Right atrium auricular region (tissue), 2 donors: ENCODE data around the gene USP50. TPM values are rescaled to one million over a fixed set of nuclear protein-coding genes. Genes with fewer than 3 reads are reported as not detected.

Experiments used
- DNase-seq: peaks from one replicate; pipeline ENCODE4 v3.0.0-alpha.2; 2019; ENCODE audit warnings: low spot score
- H3K27ac ChIP-seq, 2 donors: fragments of 200-600 bp; sonication (generic); 1 replicate in 1 of 2; 2 replicates in 1 of 2; pipeline ENCODE4 v1.5.1; 2016 to 2019
- H3K27me3 ChIP-seq, 2 donors: fragments of 200-600 bp; sonication (generic); one replicate each; pipeline versions ENCODE4 v1.5.1 to v1.6.0; 2017 to 2019
- H3K36me3 ChIP-seq: fragments of 200-600 bp; sonication (generic); one replicate; pipeline ENCODE4 v1.5.1; 2016
- H3K4me1 ChIP-seq, 2 donors: fragments of 200-600 bp; sonication (generic); one replicate each; pipeline versions ENCODE4 v1.5.1 to v1.6.0; 2017 to 2019
- H3K4me3 ChIP-seq, 2 donors: fragments of 200-600 bp; sonication (generic); 1 replicate in 1 of 2; 2 replicates in 1 of 2; pipeline ENCODE4 v1.5.1; 2017 to 2019; ENCODE audit warnings: mild to moderate bottlenecking in 1 of 2, moderate library complexity in 1 of 2
- H3K9me3 ChIP-seq, 2 donors: fragments of 200-600 bp; sonication (generic); one replicate each; pipeline ENCODE4 v1.5.1; 2019
- total RNA-seq, 2 donors: library from RNA; depleted of rRNA; stranded (reverse); fragments of >200 nt; gene quantifications; one replicate each; pipeline ENCODE4 v1.1.0, GENCODE V29; 2016
- TF ChIP-seq, protein P1 (sequence below), 2 donors: fragments of 200-600 bp; sonication (generic); IDR thresholded peaks; one replicate each; pipeline ENCODE4 v1.5.1; 2019; ENCODE audit warnings: antibody characterized with exemption in 2 of 2

The USP50 gene
- total RNA-seq, 2 donors from 2014 or later = not detected

DNA sequence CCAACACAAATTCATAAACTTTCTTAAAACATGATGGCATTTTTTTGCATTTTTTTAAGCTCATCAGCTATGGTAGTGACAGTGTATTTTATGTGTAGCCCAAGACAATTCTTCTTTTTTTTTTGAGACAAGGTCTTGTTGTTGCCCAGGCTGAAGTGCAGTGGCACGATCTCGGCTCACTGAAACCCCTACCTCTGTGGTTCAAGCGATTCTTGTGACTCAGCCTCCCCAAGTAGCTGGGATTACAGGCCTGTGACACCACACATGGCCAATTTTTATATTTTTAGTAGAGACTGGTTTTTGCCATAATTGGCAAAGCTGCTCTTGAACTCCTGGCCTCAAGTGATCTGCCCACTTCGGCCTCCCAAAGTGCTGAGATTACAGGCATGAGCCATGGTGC lies 17.3 kb upstream of the USP50 start:
- H3K36me3 ChIP-seq = peaks cover 64% of the 10 kb centered on the region

DNA sequence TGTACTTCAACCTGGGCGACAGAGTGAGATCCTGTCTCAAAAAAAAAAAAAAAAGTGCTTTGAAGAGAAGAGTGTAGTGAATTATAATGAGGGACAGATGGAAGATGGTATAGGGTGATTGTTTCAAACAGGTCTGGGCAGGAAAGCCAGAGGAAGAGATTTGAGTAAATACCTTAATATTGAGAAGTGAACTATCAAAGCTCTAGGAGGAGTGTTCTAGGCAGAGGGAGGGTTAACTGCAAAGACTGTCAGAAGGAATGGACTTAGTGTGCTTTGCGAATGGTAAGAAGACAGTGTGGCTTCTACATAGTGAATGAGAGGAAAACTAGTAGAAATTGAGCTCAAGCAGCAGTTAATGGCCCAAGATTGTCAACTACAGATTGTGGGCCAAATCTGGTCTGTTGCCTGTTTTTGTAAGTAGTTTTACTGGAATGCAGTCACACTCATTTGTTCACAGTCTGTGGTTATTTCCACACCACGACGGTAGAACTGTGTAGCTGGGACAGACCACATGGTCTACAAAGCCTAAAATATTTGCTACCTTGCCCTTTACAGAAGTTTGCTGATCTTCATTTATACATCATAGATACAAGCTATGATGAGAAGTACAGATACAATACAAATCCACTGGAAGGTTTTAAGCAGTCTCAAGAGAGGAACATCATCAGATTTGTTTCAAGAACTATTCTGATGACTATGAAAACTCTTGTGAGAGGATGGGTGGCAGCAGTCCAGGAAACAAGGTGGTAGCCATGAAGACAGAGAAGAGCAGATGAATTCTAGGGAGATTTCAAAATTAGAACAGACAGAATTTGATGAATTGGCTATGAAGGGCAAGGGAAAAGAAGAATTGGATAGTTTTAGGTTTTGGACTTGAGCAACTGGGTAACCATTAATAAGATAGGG lies 16.5 kb upstream of the USP50 start:
- TF ChIP-seq, protein P1, sequence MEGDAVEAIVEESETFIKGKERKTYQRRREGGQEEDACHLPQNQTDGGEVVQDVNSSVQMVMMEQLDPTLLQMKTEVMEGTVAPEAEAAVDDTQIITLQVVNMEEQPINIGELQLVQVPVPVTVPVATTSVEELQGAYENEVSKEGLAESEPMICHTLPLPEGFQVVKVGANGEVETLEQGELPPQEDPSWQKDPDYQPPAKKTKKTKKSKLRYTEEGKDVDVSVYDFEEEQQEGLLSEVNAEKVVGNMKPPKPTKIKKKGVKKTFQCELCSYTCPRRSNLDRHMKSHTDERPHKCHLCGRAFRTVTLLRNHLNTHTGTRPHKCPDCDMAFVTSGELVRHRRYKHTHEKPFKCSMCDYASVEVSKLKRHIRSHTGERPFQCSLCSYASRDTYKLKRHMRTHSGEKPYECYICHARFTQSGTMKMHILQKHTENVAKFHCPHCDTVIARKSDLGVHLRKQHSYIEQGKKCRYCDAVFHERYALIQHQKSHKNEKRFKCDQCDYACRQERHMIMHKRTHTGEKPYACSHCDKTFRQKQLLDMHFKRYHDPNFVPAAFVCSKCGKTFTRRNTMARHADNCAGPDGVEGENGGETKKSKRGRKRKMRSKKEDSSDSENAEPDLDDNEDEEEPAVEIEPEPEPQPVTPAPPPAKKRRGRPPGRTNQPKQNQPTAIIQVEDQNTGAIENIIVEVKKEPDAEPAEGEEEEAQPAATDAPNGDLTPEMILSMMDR (IDR thresholded peaks at IDR 0.05) = no peak
- Histone ChIP-seq H3K4me1 (no peaks in the 10 kb centered on the region), H3K36me3 (peaks cover 56% of the 10 kb centered on the region), H3K9me3 (no peaks in the 10 kb centered on the region), H3K27me3 (no peaks in the 10 kb centered on the region), H3K4me3 (no peak overlapping the region), H3K27ac (no peak overlapping the region)
- no peak for DNase-seq

More for the DNA sequence above, 17.3 kb upstream of the USP50 start:
- Histone ChIP-seq H3K4me3 (no peak overlapping the region), H3K27me3 (no peaks in the 10 kb centered on the region), H3K4me1 (no peaks in the 10 kb centered on the region), H3K9me3 (no peaks in the 10 kb centered on the region), H3K27ac (no peak overlapping the region)
- TF ChIP-seq, protein P1 (IDR thresholded peaks at IDR 0.05) = no peak
- DNase-seq = no peak

DNA sequence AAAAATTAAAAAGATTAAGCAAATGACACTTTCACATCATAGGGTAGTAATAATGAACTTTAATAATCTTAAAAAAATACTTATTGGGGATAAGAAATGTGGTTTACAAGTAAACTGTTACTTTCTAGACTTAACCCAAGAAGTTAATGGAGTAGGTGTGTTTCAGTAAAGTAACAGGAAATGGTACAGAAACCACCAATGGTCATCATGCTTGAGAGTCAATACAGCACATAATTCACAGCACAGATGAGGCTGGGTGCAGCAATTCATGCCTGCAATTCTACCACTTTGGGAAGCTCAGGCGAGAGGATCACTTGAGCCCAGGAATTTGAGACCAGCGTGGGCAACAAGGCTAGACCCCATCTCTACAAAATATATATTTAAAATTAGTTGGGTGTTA lies 11.5 kb upstream of the USP50 start:
- Histone ChIP-seq H3K27me3 (no peaks in the 10 kb centered on the region), H3K9me3 (no peaks in the 10 kb centered on the region), H3K4me1 (no peaks in the 10 kb centered on the region), H3K36me3 (peaks cover 27% of the 10 kb centered on the region), H3K27ac (no peak overlapping the region), H3K4me3 (no peak overlapping the region)
- TF ChIP-seq, protein P1 (IDR thresholded peaks at IDR 0.05) = no peak
- DNase-seq = no peak

DNA sequence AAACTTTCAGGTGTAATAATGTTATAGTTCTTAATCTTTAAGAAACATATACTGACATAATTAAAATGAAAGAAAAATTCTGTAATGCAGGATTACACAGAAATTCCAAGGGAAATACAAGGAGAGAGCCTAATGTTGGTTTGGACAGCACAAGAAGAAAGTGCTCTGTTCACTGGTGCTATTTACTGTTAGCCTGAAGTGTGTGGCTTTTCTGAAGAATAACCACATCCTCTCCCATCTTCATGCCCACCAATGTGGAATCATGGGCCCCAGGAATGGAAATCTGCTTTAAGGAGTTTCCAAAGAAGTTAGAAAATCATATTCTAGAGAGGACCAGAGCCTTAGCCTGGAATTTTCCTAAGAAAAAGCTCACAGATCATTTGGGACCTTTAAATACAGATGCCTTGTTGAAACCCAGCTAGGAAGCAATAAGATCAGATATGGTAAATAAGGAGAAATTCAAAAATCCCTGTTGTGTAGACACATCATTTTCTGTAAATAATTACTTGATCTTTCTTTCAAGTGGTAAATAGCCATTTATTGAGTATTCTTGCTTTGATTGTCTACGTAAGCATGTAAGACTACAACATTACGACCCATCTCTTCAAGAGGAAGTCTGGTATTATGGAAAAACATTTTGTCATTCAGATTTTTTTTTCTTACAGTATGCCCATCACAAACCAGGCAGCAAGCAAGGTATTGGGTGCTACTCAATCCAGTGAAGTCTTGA lies 10.3 kb upstream of the USP50 start:
- no peaks in the 10 kb centered on the region for H3K4me1 ChIP-seq
- no peak overlapping the region for H3K27ac ChIP-seq
- DNase-seq = no peak
- no peaks in the 10 kb centered on the region for H3K27me3 ChIP-seq
- peaks cover 23% of the 10 kb centered on the region for H3K36me3 ChIP-seq
- TF ChIP-seq, protein P1 (IDR thresholded peaks at IDR 0.05) = no peak
- no peak overlapping the region for H3K4me3 ChIP-seq
- H3K9me3 ChIP-seq = no peaks in the 10 kb centered on the region

DNA sequence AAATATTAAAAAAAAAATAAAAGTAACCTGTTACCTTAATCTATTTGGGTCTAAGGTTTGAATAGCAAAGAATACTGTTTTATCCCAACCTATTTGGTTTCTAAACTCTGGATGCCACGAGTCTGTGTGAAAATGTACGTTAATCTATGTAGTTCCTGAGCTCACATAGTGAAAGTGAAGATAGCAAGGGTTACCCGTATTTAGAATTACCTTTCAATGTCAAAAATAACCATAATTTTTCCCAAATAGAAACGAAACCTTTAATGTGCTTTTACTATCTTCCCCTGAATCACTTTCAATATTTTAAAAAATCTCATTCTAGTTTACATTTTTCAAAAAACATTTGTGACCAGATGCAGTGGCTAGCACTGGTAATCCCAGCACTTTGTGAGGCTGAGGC lies 5.8 kb upstream of the USP50 start:
- no peak overlapping the region for H3K27ac ChIP-seq
- H3K4me1 ChIP-seq = no peaks in the 10 kb centered on the region
- no peaks in the 10 kb centered on the region for H3K27me3 ChIP-seq
- H3K4me3 ChIP-seq = no peak overlapping the region
- no peaks in the 10 kb centered on the region for H3K9me3 ChIP-seq
- no peak for DNase-seq
- TF ChIP-seq, protein P1 (IDR thresholded peaks at IDR 0.05) = no peak
- H3K36me3 ChIP-seq = peaks cover under 1% of the 10 kb centered on the region
